Transverse colon (tissue), 4 donors: ENCODE measurements around the gene THAP4. TPM values are rescaled to one million over a fixed set of nuclear protein-coding genes. Genes with fewer than 3 reads are reported as not detected.

Source experiments
- DNase-seq: peaks from one replicate; pipeline ENCODE4 v3.0.0-alpha.2; 2019
- H3K27ac ChIP-seq, 4 donors: fragments of 200-600 bp; sonication (generic); 2 replicates each; pipeline ENCODE4 v1.5.1; 2016 to 2018; ENCODE audit warnings: inconsistent platforms in 4 of 4
- H3K27me3 ChIP-seq: fragments of 200-600 bp; sonication (generic); 2 replicates; pipeline ENCODE4 v1.5.1; 2017; ENCODE audit warnings: inconsistent platforms
- H3K36me3 ChIP-seq, 4 donors: fragments of 200-600 bp; sonication (generic); 2 replicates each; pipeline ENCODE4 v1.5.1; 2017 to 2019; ENCODE audit warnings: inconsistent platforms in 4 of 4
- H3K4me1 ChIP-seq, 4 donors: fragments of 200-600 bp; sonication (generic); 2 replicates each; pipeline ENCODE4 v1.5.1; 2017 to 2020; ENCODE audit warnings: inconsistent platforms in 4 of 4
- H3K4me3 ChIP-seq, 4 donors: fragments of 200-600 bp; sonication (generic); 1 replicate in 1 of 4; 2 replicates in 3 of 4; pipeline versions ENCODE4 v1.5.1 to v1.6.1; 2017 to 2019; ENCODE audit warnings: inconsistent platforms in 4 of 4
- H3K9me3 ChIP-seq, 2 donors: fragments of 200-600 bp; sonication (generic); 2 replicates each; pipeline ENCODE4 v1.5.1; 2017 to 2019; ENCODE audit warnings: inconsistent platforms in 2 of 2
- CTCF ChIP-seq, 5 experiments: fragments of 200-600 bp in 3 of 5; fragments of 450-650 bp in 2 of 5; sonication (generic) in 3 of 5; IDR thresholded peaks; 1 replicate in 2 of 5; 2 replicates in 3 of 5; pipeline ENCODE4 v1.5.1; 2016 to 2017; ENCODE audit warnings: antibody characterized with exemption in 5 of 5, inconsistent platforms in 3 of 5, mild to moderate bottlenecking in 2 of 5, moderate library complexity in 1 of 5
- EP300 ChIP-seq: sonication (generic); formaldehyde crosslinking; IDR thresholded peaks from one replicate; pipeline ENCODE4 v1.6.1; 2017; ENCODE audit warnings: antibody characterized with exemption, low read depth
- POLR2A ChIP-seq: fragments of 450-650 bp; IDR thresholded peaks from one replicate; pipeline ENCODE4 v1.6.1; 2016; ENCODE audit warnings: antibody characterized with exemption, mild to moderate bottlenecking, moderate library complexity
- POLR2AphosphoS5 ChIP-seq, 3 donors: sonication (generic); formaldehyde crosslinking; IDR thresholded peaks; one replicate each; pipeline ENCODE4 v1.6.1; 2016; ENCODE audit warnings: antibody characterized with exemption in 3 of 3
- WGBS, 2 donors: methylation state at CpG; one replicate each; pipeline ENCODE4 v1.1.5; 2018; ENCODE audit warnings: low coverage in 1 of 2; 5-methylcytosine and 5-hydroxymethylcytosine counted together
- in situ Hi-C, 4 donors: fragments of 200-750 bp; cut with MboI; loops; one replicate each; pipeline versions ENCODE4 v1.15.0 to v1.15.1; 2017; ENCODE audit warnings: low sequenced_read_pairs in 3 of 4, low pct_ligation_motif_present in 1 of 4, low pct_unique_long_range_greater_than_20kb in 1 of 4
- intact Hi-C: fragments of 100-400 bp; cut with DNase I; formaldehyde crosslinking; loops from one replicate; pipeline ENCODE4 v1.15.1; 2023; ENCODE audit warnings: low total_unique reads
- total RNA-seq, 4 donors: library from RNA; depleted of rRNA; stranded (reverse); fragments of >200 nt; gene quantifications; one replicate each; pipeline ENCODE4 v1.1.0, GENCODE V29; 2016

The THAP4 gene
- total RNA-seq, 4 donors from 2014 or later = 65.1 to 142 (median 82.8) TPM

GRCh38 chr2:241563981-241564595, 72.9 kb downstream of the THAP4 start:
- no peak overlapping the region for H3K4me3 ChIP-seq
- H3K36me3 ChIP-seq = no peaks in the 10 kb centered on the region
- H3K27me3 ChIP-seq = peaks cover 7% of the 10 kb centered on the region
- in situ Hi-C loops = no loop called here
- no peaks in the 10 kb centered on the region for H3K9me3 ChIP-seq
- TF ChIP-seq POLR2AphosphoS5 (IDR thresholded peaks at IDR 0.05) (peak in 2 of 3 donors; percentile 13 to 30), CTCF (IDR thresholded peaks at IDR 0.05) (no peak), POLR2A (no peak), EP300 (no peak)
- DNase-seq = no peak
- peaks cover 8 to 36% (median 25%) of the 10 kb centered on the region in 4 donors for H3K4me1 ChIP-seq
- WGBS, 2 donors = 84% methylated on average over 23 of the region's 23 CpGs; no CpG with 5 or more reads in 1 of the 2 donors
- intact Hi-C loops = loop anchor here (5.0 kb wide), 1 partner anchor 57 kb away; the partner anchor contains the start of gene STK25
- H3K27ac ChIP-seq = peak overlapping the region; percentile 9 to 73 (median 65)

GRCh38 chr2:241563571-241563980, 73.4 kb downstream of the THAP4 start:
- H3K27me3 ChIP-seq = peaks cover 10% of the 10 kb centered on the region
- peaks cover 8 to 37% (median 25%) of the 10 kb centered on the region in 4 donors for H3K4me1 ChIP-seq
- H3K27ac ChIP-seq = peak overlapping the region; percentile 3 to 73 (median 65)
- no peak overlapping the region for H3K4me3 ChIP-seq
- 78% methylated on average over 8 of the region's 10 CpGs; no CpG with 5 or more reads in 1 of the 2 donors for WGBS, 2 donors
- DNase-seq = no peak
- TF ChIP-seq POLR2AphosphoS5 (IDR thresholded peaks at IDR 0.05) = no peak
- no peak for TF ChIP-seq POLR2A
- TF ChIP-seq CTCF (IDR thresholded peaks at IDR 0.05) = no peak
- no peak for TF ChIP-seq EP300
- intact Hi-C loops (loop anchor here (5.0 kb wide), 1 partner anchor 56 kb away; the partner anchor contains the start of gene STK25), in situ Hi-C loops (no loop called here)
- no peaks in the 10 kb centered on the region for H3K9me3 ChIP-seq
- no peaks in the 10 kb centered on the region for H3K36me3 ChIP-seq

- H3K27ac ChIP-seq = peak overlapping the region; percentile 3 to 73 (median 42)
- in situ Hi-C loops (no loop called here), intact Hi-C loops (loop anchor here (5.0 kb wide), 1 partner anchor 56 kb away; the partner anchor contains the start of gene STK25)
- no peak overlapping the region for H3K4me3 ChIP-seq
- 78% methylated on average over 13 of the region's 13 CpGs; no CpG with 5 or more reads in 1 of the 2 donors for WGBS, 2 donors
- no peaks in the 10 kb centered on the region for H3K9me3 ChIP-seq
- no peaks in the 10 kb centered on the region for H3K36me3 ChIP-seq
- peaks cover 8 to 42% (median 27%) of the 10 kb centered on the region in 4 donors for H3K4me1 ChIP-seq
- no peak for TF ChIP-seq CTCF (IDR thresholded peaks at IDR 0.05)
- no peak for TF ChIP-seq POLR2AphosphoS5 (IDR thresholded peaks at IDR 0.05)
- no peak for TF ChIP-seq POLR2A
- no peak for TF ChIP-seq EP300
- DNase-seq = no peak
- H3K27me3 ChIP-seq = peaks cover 15% of the 10 kb centered on the region
These were observed 73.9 kb downstream of the THAP4 start for GRCh38 chr2:241563031-241563507.

- TF ChIP-seq POLR2AphosphoS5 (IDR thresholded peaks at IDR 0.05) (no peak), CTCF (IDR thresholded peaks at IDR 0.05) (no peak), EP300 (no peak), POLR2A (no peak)
- intact Hi-C loops = loop anchor here (5.0 kb wide), 1 partner anchor 55 kb away; the partner anchor contains the start of gene STK25
- H3K9me3 ChIP-seq = no peaks in the 10 kb centered on the region
- H3K27ac ChIP-seq = peak overlapping the region in 2 of 4 donors; percentile 65 to 73
- DNase-seq = no peak
- H3K4me3 ChIP-seq = no peak overlapping the region
- 90% methylated on average over 20 of the region's 23 CpGs; no CpG with 5 or more reads in 1 of the 2 donors for WGBS, 2 donors
- H3K4me1 ChIP-seq = peaks cover 8 to 42% (median 27%) of the 10 kb centered on the region in 4 donors
- in situ Hi-C loops = no loop called here
- H3K36me3 ChIP-seq = no peaks in the 10 kb centered on the region
- H3K27me3 ChIP-seq = peaks cover 22% of the 10 kb centered on the region
These were observed 74.6 kb downstream of the THAP4 start for GRCh38 chr2:241562269-241562891.
